Right lobe of liver (tissue), 6 donors: ENCODE measurements around the gene AMMECR1L. TPM values are rescaled to one million over a fixed set of nuclear protein-coding genes. Genes with fewer than 3 reads are reported as not detected.
"Not testable (repeated sequence)": the region's sequence is repeated elsewhere in the genome, so short reads cannot be mapped to it uniquely, and the experiment has no call there.

Experiments
- ATAC-seq, 4 donors: fragments of 200-7000 bp; cut with Tn5 transposase; one replicate each; pipeline ENCODE4 v1.9.1; 2020; ENCODE audit warnings: mild to moderate bottlenecking in 4 of 4, moderate library complexity in 4 of 4
- DNase-seq, 3 donors: peaks; one replicate each; pipeline ENCODE4 v3.0.0-alpha.2; 2020
- H3K27ac ChIP-seq, 3 donors: fragments of 200-600 bp; one replicate each; pipeline ENCODE4 v1.8.0; 2022
- H3K27me3 ChIP-seq, 2 donors: fragments of 200-600 bp; one replicate each; pipeline ENCODE4 v1.8.0; 2022
- H3K36me3 ChIP-seq, 4 donors: fragments of 200-600 bp; sonication (generic) in 1 of 4; one replicate each; pipeline versions ENCODE4 v1.5.1 to v1.8.0; 2017 to 2022; ENCODE audit warnings: control low read depth in 1 of 4
- H3K4me1 ChIP-seq, 4 donors: fragments of 200-600 bp; sonication (generic) in 1 of 4; one replicate each; pipeline versions ENCODE4 v1.5.1 to v1.8.0; 2017 to 2022; ENCODE audit warnings: control low read depth in 1 of 4
- H3K4me3 ChIP-seq, 3 donors: fragments of 200-600 bp; one replicate each; pipeline ENCODE4 v1.8.0; 2022
- H3K9me3 ChIP-seq, 4 donors: fragments of 200-600 bp; sonication (generic) in 1 of 4; one replicate each; pipeline versions ENCODE4 v1.5.1 to v1.8.0; 2017 to 2022; ENCODE audit warnings: control low read depth in 1 of 4
- CTCF ChIP-seq, 4 donors: fragments of 200-600 bp in 3 of 4; fragments of 450-650 bp in 1 of 4; IDR thresholded peaks; one replicate each; pipeline versions ENCODE4 v1.5.1 to v1.8.0; 2016 to 2022; ENCODE audit warnings: antibody characterized with exemption in 4 of 4, mild to moderate bottlenecking in 2 of 4
- POLR2A ChIP-seq: fragments of 450-650 bp; IDR thresholded peaks from one replicate; pipeline ENCODE4 v1.6.1; 2017; ENCODE audit warnings: antibody characterized with exemption, mild to moderate bottlenecking
- WGBS: methylation state at CpG from one replicate; pipeline ENCODE4 v1.1.6; 2018; ENCODE audit warnings: low coverage, low lambda C conversion rate; ENCODE audit not compliant: insufficient coverage; ENCODE audit errors: missing lambda C conversion rate; 5-methylcytosine and 5-hydroxymethylcytosine counted together
- intact Hi-C, 2 donors: fragments of 100-400 bp; cut with DNase I; formaldehyde crosslinking; loops; one replicate each; pipeline versions ENCODE4 v1.11.2 to v1.14.1; 2022
- total RNA-seq, 6 experiments: library from RNA; depleted of rRNA in 2 of 6; stranded (reverse); fragments of >200 nt in 2 of 6; fragmentation: NEBNext Ultra II Directional in 3 of 6; extraction: Animal tissue kit (Norgen Biotek cat#: 25700) in 3 of 6; gene quantifications; one replicate each; pipeline versions ENCODE4 v1.1.0 to v1.2.4, GENCODE V29; 2016 to 2023
- donor health status: DM: no; HTN: yes; CAD: no.
- donor health status: DM: no; HTN: no; CAD: no.
- donor health status: DM: no; HTN: no; CAD: no.
- donor health status: DM: no; HTN: yes; CAD: no.
- donor health status: DM: no; HTN: yes; CAD: no.

Gene AMMECR1L
- total RNA-seq, 6 experiments from 2014 or later = 5.3 to 7.6 (median 6.7) TPM

- DNase-seq = no peak
- no peak overlapping the region for H3K4me3 ChIP-seq
- H3K27ac ChIP-seq = no peak overlapping the region
- no peak for ATAC-seq
- TF ChIP-seq CTCF (IDR thresholded peaks at IDR 0.05) (no peak), POLR2A (no peak)
- no peaks in the 10 kb centered on the region for H3K9me3 ChIP-seq
- 57% methylated on average over 2 of the region's 3 CpGs for WGBS
- H3K27me3 ChIP-seq = no peaks in the 10 kb centered on the region
- H3K36me3 ChIP-seq = no peaks in the 10 kb centered on the region
- intact Hi-C loops = no loop called here
- no peaks in the 10 kb centered on the region for H3K4me1 ChIP-seq
Measured at GRCh38 chr2:127834951-127835350, 50.8 kb downstream of the AMMECR1L start.

- DNase-seq (no peak), ATAC-seq (peak in 1 of 4 donors; percentile 38)
- Histone ChIP-seq H3K36me3 (no peaks in the 10 kb centered on the region), H3K27ac (no peak overlapping the region), H3K4me3 (no peak overlapping the region), H3K9me3 (no peaks in the 10 kb centered on the region), H3K4me1 (no peaks in the 10 kb centered on the region), H3K27me3 (no peaks in the 10 kb centered on the region)
- intact Hi-C loops = no loop called here
- TF ChIP-seq CTCF (IDR thresholded peaks at IDR 0.05) (no peak), POLR2A (no peak)
- WGBS = 66% methylated on average over 5 of the region's 5 CpGs
Measured at GRCh38 chr2:127829845-127830246, 55.9 kb downstream of the AMMECR1L start.

- H3K27ac ChIP-seq, H3K36me3 ChIP-seq, H3K27me3 ChIP-seq, H3K4me3 ChIP-seq, ATAC-seq, intact Hi-C loops, DNase-seq, H3K9me3 ChIP-seq, H3K4me1 ChIP-seq: not testable (repeated sequence)
- 100% methylated on average over 1 of the region's 2 CpGs for WGBS
Measured at GRCh38 chr2:127826708-127827107, 59.0 kb downstream of the AMMECR1L start.

GRCh38 chr2:127826047-127826446 lies 59.7 kb downstream of the AMMECR1L start:
- WGBS = 88% methylated on average over 12 of the region's 12 CpGs
- no peak for ATAC-seq
- no peaks in the 10 kb centered on the region for H3K4me1 ChIP-seq

GRCh38 chr2:127820080-127820668 lies 65.6 kb downstream of the AMMECR1L start:
- 70% methylated on average over 5 of the region's 6 CpGs for WGBS
- TF ChIP-seq POLR2A (no peak), CTCF (IDR thresholded peaks at IDR 0.05) (no peak)

More at GRCh38 chr2:127826047-127826446, 59.7 kb downstream of the AMMECR1L start:
- no peak overlapping the region for H3K27ac ChIP-seq
- no peaks in the 10 kb centered on the region for H3K36me3 ChIP-seq
- TF ChIP-seq CTCF (IDR thresholded peaks at IDR 0.05) (no peak), POLR2A (no peak)
- H3K9me3 ChIP-seq = no peaks in the 10 kb centered on the region
- DNase-seq = no peak
- intact Hi-C loops = no loop called here
- no peak overlapping the region for H3K4me3 ChIP-seq
- no peaks in the 10 kb centered on the region for H3K27me3 ChIP-seq

More at GRCh38 chr2:127820080-127820668, 65.6 kb downstream of the AMMECR1L start:
- H3K27ac ChIP-seq = no peak overlapping the region
- ATAC-seq (no peak), DNase-seq (no peak)
- H3K9me3 ChIP-seq = peaks cover 0 to 8% (median 5%) of the 10 kb centered on the region in 4 donors
- H3K27me3 ChIP-seq = no peaks in the 10 kb centered on the region
- no peak overlapping the region for H3K4me3 ChIP-seq
- intact Hi-C loops = no loop called here
- H3K36me3 ChIP-seq = no peaks in the 10 kb centered on the region
- H3K4me1 ChIP-seq = peaks cover 0 to 17% (median 0%) of the 10 kb centered on the region in 4 donors
